ENCODE measurements around the gene ZNF33B.

DNA sequence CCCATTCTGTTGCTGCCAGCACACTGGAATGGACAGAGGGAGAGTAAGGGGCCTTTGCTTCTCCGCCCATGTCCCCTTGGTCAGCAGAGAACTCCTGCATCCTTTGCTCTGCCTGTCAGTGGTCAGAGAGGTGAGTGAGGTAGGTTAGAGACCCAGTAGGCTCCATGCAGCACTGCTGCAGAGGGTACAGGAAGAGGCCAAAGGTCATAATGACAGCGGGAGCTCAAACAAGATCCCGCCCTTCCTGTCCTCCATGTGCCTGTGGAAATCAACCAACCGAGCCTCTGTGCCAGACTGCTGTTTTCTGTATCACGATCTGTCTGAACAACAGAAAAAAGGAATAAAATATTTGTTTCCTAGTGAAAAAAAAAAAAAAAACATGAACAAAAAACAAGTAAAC lies 81.4 kb downstream of the ZNF33B start:
- TF ChIP-seq, protein P1, sequence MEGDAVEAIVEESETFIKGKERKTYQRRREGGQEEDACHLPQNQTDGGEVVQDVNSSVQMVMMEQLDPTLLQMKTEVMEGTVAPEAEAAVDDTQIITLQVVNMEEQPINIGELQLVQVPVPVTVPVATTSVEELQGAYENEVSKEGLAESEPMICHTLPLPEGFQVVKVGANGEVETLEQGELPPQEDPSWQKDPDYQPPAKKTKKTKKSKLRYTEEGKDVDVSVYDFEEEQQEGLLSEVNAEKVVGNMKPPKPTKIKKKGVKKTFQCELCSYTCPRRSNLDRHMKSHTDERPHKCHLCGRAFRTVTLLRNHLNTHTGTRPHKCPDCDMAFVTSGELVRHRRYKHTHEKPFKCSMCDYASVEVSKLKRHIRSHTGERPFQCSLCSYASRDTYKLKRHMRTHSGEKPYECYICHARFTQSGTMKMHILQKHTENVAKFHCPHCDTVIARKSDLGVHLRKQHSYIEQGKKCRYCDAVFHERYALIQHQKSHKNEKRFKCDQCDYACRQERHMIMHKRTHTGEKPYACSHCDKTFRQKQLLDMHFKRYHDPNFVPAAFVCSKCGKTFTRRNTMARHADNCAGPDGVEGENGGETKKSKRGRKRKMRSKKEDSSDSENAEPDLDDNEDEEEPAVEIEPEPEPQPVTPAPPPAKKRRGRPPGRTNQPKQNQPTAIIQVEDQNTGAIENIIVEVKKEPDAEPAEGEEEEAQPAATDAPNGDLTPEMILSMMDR (IDR thresholded peaks at IDR 0.05; ENCODE audit: poor library complexity), result no peak
- TF ChIP-seq EZH2phosphoT487 (IDR thresholded peaks at IDR 0.05; ENCODE audit: low read depth, severe bottlenecking, unreplicated experiment) (no peak), EZH2 (IDR thresholded peaks at IDR 0.05; ENCODE audit: borderline replicate concordance) (no peak)

Data from hepatocyte (in vitro differentiated cells).